ENCODE data around the gene PGM5.

- TF ChIP-seq CTCF (IDR thresholded peaks at IDR 0.05) (no peak), POLR2A (IDR thresholded peaks at IDR 0.05) (no peak)
Measured at GRCh38 chr9:68431307-68431706, 74.9 kb downstream of the PGM5 start.
